GM12875 (cell line): ENCODE data around the gene GRP.

ENCODE experiments used
- H3K4me3 ChIP-seq: one replicate; pipeline ENCODE4 v1.5.1; 2011; ENCODE audit warnings: low read depth, low read length, control low read depth
- TF ChIP-seq, protein P1 (sequence below): IDR thresholded peaks from 2 replicates; pipeline ENCODE4 v1.5.1; 2011; ENCODE audit warnings: low read depth, mild to moderate bottlenecking, control low read depth, inconsistent platforms, low read length, moderate library complexity, borderline replicate concordance; ENCODE audit not compliant: insufficient read depth

GRP gene

DNA sequence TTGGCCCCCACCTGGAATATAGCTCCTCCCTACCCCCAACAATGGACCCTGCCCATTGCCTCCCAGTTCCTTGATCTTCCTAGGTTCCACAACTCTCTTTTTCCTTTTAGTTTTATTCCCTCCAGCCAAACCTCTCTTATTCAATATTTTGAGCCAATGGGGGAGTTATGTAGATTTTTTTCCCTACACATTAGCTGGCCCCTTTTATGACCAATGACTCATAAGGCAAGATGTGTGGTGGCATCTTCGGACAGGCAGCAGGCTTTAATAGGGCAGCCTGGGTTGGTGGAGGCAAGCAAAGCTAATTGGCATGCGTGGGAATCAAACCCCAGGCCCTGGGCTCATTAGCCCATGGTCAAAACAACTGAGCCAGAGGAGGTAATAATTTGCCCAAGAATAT lies 9.2 kb downstream of the GRP start:
- TF ChIP-seq, protein P1, sequence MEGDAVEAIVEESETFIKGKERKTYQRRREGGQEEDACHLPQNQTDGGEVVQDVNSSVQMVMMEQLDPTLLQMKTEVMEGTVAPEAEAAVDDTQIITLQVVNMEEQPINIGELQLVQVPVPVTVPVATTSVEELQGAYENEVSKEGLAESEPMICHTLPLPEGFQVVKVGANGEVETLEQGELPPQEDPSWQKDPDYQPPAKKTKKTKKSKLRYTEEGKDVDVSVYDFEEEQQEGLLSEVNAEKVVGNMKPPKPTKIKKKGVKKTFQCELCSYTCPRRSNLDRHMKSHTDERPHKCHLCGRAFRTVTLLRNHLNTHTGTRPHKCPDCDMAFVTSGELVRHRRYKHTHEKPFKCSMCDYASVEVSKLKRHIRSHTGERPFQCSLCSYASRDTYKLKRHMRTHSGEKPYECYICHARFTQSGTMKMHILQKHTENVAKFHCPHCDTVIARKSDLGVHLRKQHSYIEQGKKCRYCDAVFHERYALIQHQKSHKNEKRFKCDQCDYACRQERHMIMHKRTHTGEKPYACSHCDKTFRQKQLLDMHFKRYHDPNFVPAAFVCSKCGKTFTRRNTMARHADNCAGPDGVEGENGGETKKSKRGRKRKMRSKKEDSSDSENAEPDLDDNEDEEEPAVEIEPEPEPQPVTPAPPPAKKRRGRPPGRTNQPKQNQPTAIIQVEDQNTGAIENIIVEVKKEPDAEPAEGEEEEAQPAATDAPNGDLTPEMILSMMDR = no peak
- H3K4me3 ChIP-seq = no peak overlapping the region

DNA sequence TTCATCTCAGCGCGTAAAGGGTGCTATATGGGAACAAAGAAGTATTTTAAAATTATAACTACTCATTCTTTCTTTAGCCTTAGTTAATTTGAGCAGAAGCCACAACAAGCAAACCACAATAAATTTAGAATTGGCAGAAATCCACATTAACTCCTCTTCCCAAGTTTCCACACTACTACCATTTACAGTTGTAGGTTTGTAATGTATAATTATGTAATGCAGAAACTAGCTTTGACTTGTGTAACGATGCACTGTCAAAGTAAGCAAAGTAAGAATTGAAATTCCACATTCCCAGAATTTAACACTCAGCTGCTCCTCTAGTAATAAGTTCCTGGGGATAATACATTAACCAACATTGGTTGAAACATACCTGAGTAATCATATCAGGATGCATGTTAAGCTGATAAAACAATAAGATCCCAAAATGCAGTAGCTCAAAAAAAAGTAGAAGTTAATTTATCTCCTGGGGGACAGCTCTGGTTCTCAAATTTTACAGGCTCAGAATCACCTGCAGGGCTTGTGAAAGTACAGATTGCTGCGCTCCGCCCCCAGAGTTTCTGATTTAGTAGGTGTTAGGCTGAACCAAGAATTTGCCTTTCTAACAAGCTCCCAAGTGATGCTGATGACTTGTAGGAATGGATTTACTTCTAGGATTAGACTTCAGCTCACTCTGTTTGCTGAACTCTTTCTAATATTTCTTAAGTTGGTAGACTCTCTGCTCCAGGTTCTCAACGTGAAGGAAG lies 9.9 kb downstream of the GRP start:
- TF ChIP-seq, protein P1 = no peak
- H3K4me3 ChIP-seq = no peak overlapping the region

DNA sequence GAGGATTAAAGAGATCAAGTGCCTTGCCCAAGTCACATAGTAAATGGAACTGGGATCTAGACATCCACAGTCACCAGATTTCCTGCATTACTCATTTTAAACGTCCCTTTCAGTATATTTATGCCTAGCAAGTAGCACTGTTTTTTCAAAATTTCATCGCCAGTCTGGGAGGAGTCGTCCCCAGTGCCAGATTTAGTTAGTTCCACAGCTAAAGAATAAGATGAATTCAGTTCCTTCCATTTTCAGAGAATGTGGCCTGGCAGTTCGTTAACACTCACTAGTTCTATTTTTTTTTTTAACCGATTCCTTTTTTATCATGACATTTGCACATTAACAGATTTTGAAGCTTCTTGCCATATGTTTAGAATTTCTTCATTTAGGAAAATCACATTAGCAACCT lies 11.2 kb downstream of the GRP start:
- H3K4me3 ChIP-seq = no peak overlapping the region
- TF ChIP-seq, protein P1 = no peak

DNA sequence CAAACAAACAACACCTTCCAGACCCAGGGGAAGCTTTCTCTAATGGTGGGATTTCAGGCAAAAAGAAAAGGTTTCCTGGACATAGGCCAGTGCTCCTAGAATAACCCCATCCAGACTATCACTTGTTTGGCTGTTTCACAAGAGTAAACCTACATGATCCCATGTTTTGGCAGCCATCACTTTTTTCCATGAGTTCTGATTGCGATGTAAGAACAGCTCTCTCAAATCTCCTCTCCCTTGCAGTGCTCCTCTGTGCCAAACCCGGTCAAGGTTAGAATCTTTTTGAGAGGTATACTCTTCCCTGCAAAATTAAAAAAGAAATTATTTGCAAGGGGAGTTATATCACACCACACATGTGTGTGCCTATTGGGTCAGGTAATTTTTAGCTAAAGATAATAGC lies 11.9 kb downstream of the GRP start:
- no peak overlapping the region for H3K4me3 ChIP-seq
- TF ChIP-seq, protein P1 = no peak

DNA sequence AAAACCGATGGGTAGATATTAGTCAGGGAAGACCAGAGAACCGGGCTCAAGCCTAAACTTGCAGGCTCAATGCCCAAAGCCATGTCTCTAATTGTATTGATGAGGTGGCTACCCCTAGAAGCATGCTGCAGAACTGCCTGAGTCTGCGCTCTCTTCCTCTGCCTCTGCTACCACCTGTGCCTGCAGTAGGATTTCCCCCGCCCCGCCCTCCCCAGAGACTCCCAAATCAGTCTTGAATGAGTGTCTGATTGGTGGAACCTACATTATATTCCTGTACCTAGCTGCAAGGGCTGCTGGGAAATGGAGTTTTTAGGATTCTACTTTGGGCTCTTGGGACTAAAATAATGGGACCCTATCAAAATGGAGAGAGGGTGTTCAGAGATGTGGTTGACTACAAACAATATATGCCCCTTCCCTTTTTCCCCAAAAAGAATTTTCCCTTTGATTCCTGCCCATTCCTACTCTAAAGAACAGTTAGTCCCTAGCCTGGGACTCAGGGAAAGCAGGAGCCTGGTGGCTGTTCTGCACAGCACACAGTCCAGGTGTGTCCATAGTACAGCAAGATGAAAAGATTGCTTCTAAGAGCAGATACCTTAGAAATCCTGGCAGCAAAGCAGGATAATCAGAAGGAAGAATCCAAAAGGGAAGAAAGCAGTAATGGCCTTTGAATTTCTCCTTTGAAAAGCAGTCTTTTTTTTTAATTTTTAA lies 12.5 kb downstream of the GRP start:
- TF ChIP-seq, protein P1 = no peak
- H3K4me3 ChIP-seq = no peak overlapping the region

DNA sequence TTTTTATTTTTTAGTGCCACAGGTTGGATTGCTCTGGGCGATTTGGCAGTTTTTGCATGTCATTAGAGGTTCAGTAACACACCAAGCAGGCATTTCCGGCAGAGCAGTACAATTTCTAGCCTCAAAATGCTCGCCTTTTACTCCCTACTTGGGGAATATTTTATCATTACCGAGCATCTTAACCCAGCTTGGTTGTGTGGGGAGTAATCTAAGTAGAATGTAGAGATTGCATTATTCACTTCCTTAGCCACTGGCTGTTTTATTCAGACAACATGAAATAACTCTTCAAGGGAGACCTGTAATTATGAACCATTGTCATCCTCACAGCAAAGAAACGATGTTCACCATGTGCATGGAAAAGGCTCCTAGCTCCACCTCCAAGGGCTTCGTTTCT lies 13.1 kb downstream of the GRP start:
- H3K4me3 ChIP-seq = no peak overlapping the region
- TF ChIP-seq, protein P1 = no peak

DNA sequence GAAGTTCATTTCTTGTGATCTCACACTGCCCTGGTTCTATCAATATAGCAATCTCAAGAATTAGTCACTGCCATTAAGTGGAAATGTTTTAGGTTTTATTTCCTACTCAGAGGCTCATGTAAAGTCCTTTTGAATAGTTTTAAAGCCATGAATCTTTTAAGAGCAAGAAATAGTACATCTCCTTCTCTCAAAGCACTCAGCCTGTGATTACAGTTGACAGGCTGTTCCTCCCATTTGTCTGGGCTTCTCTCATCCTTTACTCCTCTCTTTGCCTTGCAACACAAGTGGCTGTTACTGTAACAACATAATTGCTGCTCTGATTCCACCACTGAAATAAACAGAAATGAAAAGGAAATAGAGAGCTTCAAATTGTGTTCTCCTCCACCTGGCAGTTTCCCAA lies 18.4 kb downstream of the GRP start:
- H3K4me3 ChIP-seq = no peak overlapping the region
- TF ChIP-seq, protein P1 = no peak
